ENCODE results near the gene SLC4A1AP. TPM values are rescaled to one million over a fixed set of nuclear protein-coding genes. Genes with fewer than 3 reads are reported as not detected.

Gene SLC4A1AP
- total RNA-seq, 2 experiments from 2014 or later: 25.5 to 26.6 TPM

- Mint-ChIP-seq H3K27ac (no peak overlapping the region), H3K4me3 (peak overlapping the region; percentile 54), H3K4me1 (peaks cover 26% of the 10 kb centered on the region), H3K9me3 (no peaks in the 10 kb centered on the region), H3K36me3 (no peaks in the 10 kb centered on the region), H3K27me3 (peaks cover 20% of the 10 kb centered on the region)
- DNase-seq: no peak
These were observed 52.8 kb downstream of the SLC4A1AP start for GRCh38 chr2:27716301-27717069.

DNA sequence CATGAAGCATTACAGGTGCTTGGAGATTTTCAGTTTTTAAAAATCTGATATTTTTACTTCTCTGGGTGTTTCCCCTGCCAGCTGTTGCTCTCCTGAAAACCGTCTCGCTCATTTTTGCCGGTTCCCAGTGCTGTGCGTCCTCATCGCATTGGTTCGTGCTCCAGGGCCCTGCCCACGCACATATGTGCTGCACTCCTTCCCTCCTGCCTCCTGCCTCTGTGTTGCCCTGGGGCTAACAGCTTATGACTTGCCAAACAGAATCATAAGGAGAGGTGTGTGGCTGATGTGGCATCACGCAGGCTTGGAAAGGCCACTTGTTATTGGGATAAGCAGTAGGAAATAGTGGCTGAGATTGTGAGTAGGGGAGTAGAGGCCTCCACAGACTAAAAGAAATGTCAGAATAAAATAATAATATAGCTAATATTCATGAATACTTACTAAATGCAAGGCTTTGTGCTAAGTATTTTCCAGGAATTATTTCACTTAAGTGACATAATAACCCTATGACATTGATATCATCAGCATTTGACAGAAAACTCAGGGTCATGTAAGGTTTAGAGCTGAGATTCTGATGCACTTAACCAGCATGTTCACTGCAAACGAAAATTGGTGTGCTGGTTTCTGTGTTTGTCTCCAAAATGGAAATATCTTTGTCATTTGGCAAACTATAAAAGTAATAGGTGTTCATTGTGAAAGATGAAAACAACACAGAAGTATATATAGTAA lies 53.5 kb downstream of the SLC4A1AP start:
- Mint-ChIP-seq H3K9me3 (no peaks in the 10 kb centered on the region), H3K4me3 (no peak overlapping the region), H3K36me3 (no peaks in the 10 kb centered on the region), H3K4me1 (peaks cover 26% of the 10 kb centered on the region), H3K27ac (no peak overlapping the region), H3K27me3 (peaks cover 20% of the 10 kb centered on the region)
- no peak for DNase-seq

GRCh38 chr2:27720004-27720551 lies 56.4 kb downstream of the SLC4A1AP start:
- no peak overlapping the region for H3K27ac Mint-ChIP-seq
- no peaks in the 10 kb centered on the region for H3K9me3 Mint-ChIP-seq
- H3K4me1 Mint-ChIP-seq: peaks cover 23% of the 10 kb centered on the region
- peaks cover 20% of the 10 kb centered on the region for H3K27me3 Mint-ChIP-seq
- peak; percentile 51 for DNase-seq
- H3K4me3 Mint-ChIP-seq: no peak overlapping the region
- H3K36me3 Mint-ChIP-seq: no peaks in the 10 kb centered on the region

- Mint-ChIP-seq H3K4me1 (peaks cover 23% of the 10 kb centered on the region), H3K27me3 (peaks cover 20% of the 10 kb centered on the region), H3K4me3 (no peak overlapping the region), H3K27ac (no peak overlapping the region), H3K36me3 (no peaks in the 10 kb centered on the region), H3K9me3 (no peaks in the 10 kb centered on the region)
- DNase-seq: no peak
These were observed 57.6 kb downstream of the SLC4A1AP start for GRCh38 chr2:27721335-27721734.

- peaks cover 17% of the 10 kb centered on the region for H3K4me1 Mint-ChIP-seq
- H3K4me3 Mint-ChIP-seq: no peak overlapping the region
- H3K27me3 Mint-ChIP-seq: peaks cover 14% of the 10 kb centered on the region
- H3K9me3 Mint-ChIP-seq: no peaks in the 10 kb centered on the region
- no peak overlapping the region for H3K27ac Mint-ChIP-seq
- DNase-seq: no peak
- no peaks in the 10 kb centered on the region for H3K36me3 Mint-ChIP-seq
These were observed 58.3 kb downstream of the SLC4A1AP start for GRCh38 chr2:27721884-27722485.

GRCh38 chr2:27723372-27724144 lies 59.9 kb downstream of the SLC4A1AP start:
- no peak for DNase-seq
- H3K36me3 Mint-ChIP-seq: no peaks in the 10 kb centered on the region
- H3K27me3 Mint-ChIP-seq: peaks cover 7% of the 10 kb centered on the region
- H3K27ac Mint-ChIP-seq: no peak overlapping the region
- H3K4me1 Mint-ChIP-seq: peaks cover 20% of the 10 kb centered on the region
- no peak overlapping the region for H3K4me3 Mint-ChIP-seq
- peaks cover 2% of the 10 kb centered on the region for H3K9me3 Mint-ChIP-seq

DNA sequence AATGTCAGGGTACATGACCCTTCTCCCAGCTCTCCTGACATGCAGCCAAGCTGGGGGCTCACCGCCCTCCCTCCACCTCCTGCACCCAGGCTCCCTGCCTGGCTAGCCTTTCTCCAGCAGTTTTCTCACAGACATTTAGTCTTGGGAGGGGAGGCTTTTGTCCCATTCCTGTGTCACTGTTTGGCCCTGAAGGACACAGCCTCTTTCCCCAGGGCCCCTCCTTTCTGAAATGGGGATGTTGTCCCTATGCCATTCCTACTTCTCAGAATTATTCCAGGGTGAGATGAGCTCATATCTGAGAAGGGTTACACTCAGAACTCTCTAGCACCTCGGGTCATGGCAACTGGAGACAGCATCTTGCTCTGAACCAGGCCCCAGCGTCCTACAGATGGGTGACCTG lies 60.5 kb downstream of the SLC4A1AP start:
- Mint-ChIP-seq H3K27me3 (peaks cover 7% of the 10 kb centered on the region), H3K4me1 (peaks cover 25% of the 10 kb centered on the region), H3K9me3 (peaks cover 2% of the 10 kb centered on the region), H3K4me3 (no peak overlapping the region), H3K27ac (no peak overlapping the region), H3K36me3 (no peaks in the 10 kb centered on the region)
- no peak for DNase-seq

- Mint-ChIP-seq H3K4me3 (no peak overlapping the region), H3K36me3 (no peaks in the 10 kb centered on the region), H3K4me1 (peaks cover 22% of the 10 kb centered on the region), H3K27me3 (peaks cover 7% of the 10 kb centered on the region), H3K9me3 (peaks cover 2% of the 10 kb centered on the region), H3K27ac (no peak overlapping the region)
- DNase-seq: no peak
These were observed 61.4 kb downstream of the SLC4A1AP start for GRCh38 chr2:27724905-27725701.

DNA sequence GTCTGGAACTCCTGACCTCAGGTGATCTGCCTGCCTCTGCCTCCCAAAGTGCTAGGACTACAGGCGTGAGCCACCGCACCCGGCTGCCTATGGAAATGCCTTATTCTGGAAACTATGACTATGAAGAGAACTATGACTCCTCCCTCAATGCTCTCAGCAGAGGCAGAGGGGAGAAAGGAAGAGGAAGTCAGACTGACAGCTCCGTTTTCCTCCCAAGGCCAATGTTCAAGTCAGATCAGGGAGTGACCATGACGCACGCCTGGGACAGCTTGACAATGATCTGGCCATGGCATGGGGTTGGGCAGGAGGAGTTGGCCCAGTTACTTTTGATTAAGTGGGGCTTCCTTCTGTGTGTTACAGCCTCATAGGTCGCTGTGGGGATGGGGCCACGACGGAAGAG lies 63.6 kb downstream of the SLC4A1AP start:
- H3K27ac Mint-ChIP-seq: no peak overlapping the region

GRCh38 chr2:27728081-27728858 lies 64.6 kb downstream of the SLC4A1AP start:
- no peaks in the 10 kb centered on the region for H3K27me3 Mint-ChIP-seq
- H3K4me3 Mint-ChIP-seq: no peak overlapping the region
- H3K27ac Mint-ChIP-seq: peak overlapping the region; percentile 44
- peaks cover 11% of the 10 kb centered on the region for H3K4me1 Mint-ChIP-seq
- no peaks in the 10 kb centered on the region for H3K36me3 Mint-ChIP-seq
- DNase-seq: no peak
- peaks cover 2% of the 10 kb centered on the region for H3K9me3 Mint-ChIP-seq

More for the DNA sequence above, 63.6 kb downstream of the SLC4A1AP start:
- Mint-ChIP-seq H3K4me1 (peaks cover 11% of the 10 kb centered on the region), H3K9me3 (peaks cover 2% of the 10 kb centered on the region), H3K36me3 (no peaks in the 10 kb centered on the region), H3K4me3 (no peak overlapping the region), H3K27me3 (no peaks in the 10 kb centered on the region)
- DNase-seq: no peak

- Mint-ChIP-seq H3K4me1 (peaks cover 11% of the 10 kb centered on the region), H3K9me3 (peaks cover 3% of the 10 kb centered on the region), H3K27me3 (no peaks in the 10 kb centered on the region), H3K36me3 (no peaks in the 10 kb centered on the region), H3K4me3 (no peak overlapping the region), H3K27ac (no peak overlapping the region)
- DNase-seq: no peak
These were observed 65.5 kb downstream of the SLC4A1AP start for GRCh38 chr2:27729198-27729597.

GRCh38 chr2:27729614-27730013 lies 65.9 kb downstream of the SLC4A1AP start:
- Mint-ChIP-seq H3K27ac (no peak overlapping the region), H3K36me3 (no peaks in the 10 kb centered on the region), H3K27me3 (no peaks in the 10 kb centered on the region), H3K4me3 (no peak overlapping the region), H3K9me3 (peaks cover 4% of the 10 kb centered on the region), H3K4me1 (peaks cover 15% of the 10 kb centered on the region)
- no peak for DNase-seq

- Mint-ChIP-seq H3K27me3 (no peaks in the 10 kb centered on the region), H3K27ac (no peak overlapping the region), H3K36me3 (no peaks in the 10 kb centered on the region), H3K9me3 (peaks cover 4% of the 10 kb centered on the region), H3K4me3 (no peak overlapping the region), H3K4me1 (peaks cover 19% of the 10 kb centered on the region)
- no peak for DNase-seq
These were observed 66.6 kb downstream of the SLC4A1AP start for GRCh38 chr2:27730261-27730662.
